HG03432 (cell line): ENCODE data around the gene CENPS.
"Not testable (repeated sequence)": the region's sequence is repeated elsewhere in the genome, so short reads cannot be mapped to it uniquely, and the experiment has no call there.

Experiments used
- ATAC-seq: cut with Tn5 transposase; IDR thresholded peaks from one replicate; pipeline ENCODE4 v1.9.1; 2021; ENCODE audit warnings: mild to moderate bottlenecking, moderate library complexity; ENCODE audit not compliant: unreplicated experiment

Gene CENPS

DNA sequence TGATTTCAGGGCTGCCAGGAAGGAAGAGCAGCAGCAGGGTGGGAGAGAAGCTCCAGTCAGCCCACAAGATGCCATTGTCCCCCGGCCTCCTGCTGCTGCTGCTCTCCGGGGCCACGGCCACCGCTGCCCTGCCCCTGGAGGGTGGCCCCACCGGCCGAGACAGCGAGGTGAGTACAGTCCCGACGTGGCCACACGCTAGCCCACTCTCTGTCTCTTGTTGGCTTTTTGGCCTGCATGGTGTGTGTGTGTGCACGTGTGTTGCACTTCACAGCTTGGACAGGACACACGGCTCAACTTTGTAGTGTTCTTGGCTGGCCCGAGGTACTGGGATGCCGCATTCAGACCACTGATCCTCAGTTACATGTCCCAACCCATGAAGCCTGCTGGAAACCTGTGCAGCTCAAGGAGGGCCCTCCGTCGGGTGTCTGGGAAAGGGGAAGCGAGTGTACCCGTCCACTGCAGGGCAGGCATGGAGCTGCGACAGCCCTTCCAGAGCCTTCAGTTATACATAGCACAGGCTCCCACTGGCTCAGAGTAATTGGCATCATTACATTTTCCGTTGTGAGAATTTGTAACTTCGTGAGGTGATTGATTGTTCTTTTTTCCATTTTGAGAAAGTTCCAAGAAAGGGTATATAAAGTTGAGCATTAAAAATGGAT lies 20.1 kb downstream of the CENPS start:
- ATAC-seq: no peak

DNA sequence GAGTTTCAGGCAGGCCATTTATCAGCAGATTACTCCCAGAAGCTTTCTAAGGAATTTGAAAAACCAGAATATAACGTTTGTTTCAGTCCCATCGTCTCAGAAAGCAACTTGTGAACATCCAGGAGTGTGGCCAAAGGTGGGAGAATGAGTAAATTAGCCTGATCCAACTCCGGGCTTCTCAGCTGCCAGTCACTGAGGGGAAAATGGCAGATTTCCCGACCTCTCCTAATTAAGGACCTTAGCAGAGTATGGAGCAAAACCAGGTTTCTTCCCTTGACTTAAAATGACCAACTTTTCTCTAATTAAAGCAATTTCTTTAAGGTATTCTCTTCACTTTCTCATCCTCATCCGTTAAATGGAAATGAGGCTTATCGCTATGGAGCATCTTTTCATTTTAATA lies 20.6 kb downstream of the CENPS start:
- ATAC-seq: no peak

DNA sequence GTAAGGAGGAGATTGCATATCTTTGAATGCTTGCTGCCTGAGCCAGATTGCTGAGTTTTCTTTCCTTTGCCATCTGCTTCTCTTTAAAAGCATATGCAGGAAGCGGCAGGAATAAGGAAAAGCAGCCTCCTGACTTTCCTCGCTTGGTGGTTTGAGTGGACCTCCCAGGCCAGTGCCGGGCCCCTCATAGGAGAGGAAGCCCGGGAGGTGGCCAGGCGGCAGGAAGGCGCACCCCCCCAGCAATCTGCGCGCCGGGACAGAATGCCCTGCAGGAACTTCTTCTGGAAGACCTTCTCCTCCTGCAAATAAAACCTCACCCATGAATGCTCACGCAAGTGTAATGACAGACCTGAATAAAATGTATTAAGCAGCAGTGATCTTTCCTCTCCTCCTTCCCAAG lies 21.1 kb downstream of the CENPS start:
- ATAC-seq: no peak

DNA sequence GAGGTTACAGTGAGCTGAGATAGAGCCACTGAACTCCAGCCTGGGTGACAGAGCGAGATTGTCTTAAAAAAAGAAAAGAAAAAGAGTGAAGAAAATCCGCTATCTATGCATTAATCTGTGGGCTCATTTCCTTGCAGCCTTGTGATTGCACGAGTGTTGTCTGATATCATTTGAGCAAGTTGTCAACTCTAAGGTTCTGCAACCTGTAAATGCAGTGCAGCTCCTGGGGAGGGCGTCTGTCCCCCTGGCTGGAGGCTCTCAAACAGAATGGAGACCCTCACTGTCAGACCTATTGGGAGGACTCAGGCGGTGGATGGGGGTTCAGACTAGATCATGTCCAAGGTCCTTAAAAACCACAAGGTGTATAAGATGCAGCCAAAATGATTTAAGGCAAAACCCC lies 25.8 kb downstream of the CENPS start:
- no peak for ATAC-seq

DNA sequence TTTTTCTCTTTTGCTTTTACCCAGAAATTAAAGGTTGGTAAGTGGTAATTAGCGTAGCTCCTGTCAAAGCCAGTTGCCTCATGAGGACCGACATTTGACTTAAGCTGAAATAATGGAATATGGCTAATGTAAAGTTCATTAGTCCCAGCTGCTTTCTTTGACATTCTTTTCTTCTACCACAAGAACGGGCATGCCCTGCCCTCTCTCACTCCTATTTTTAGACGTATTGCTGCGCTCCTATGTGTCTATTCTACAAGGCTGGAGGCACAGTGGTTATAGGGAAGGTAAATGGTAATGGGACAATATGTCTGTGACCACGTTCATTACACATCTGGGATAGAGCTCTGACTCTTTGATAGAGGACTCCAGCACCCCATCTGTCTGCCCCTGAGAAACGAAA lies 26.4 kb downstream of the CENPS start:
- no peak for ATAC-seq

DNA sequence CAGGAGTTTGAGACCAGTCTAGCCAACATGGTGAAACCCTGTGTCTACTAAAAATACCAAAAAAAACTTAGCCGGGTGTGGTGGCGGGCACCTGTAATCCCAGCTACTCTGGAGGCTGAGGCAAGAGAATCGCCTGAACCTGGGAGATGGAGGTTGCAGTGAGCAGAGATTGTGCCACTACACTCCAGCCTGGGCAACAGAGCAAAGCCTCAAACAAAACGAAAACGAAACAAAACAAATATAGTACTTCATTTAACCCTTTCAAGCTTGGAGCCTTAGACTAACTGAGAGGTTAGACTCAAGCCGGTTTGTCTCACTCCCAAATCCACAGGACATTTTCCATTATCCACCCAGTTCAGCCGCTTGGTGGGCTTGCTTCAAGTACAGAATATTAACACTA lies 27.2 kb downstream of the CENPS start:
- ATAC-seq: not testable (repeated sequence)

DNA sequence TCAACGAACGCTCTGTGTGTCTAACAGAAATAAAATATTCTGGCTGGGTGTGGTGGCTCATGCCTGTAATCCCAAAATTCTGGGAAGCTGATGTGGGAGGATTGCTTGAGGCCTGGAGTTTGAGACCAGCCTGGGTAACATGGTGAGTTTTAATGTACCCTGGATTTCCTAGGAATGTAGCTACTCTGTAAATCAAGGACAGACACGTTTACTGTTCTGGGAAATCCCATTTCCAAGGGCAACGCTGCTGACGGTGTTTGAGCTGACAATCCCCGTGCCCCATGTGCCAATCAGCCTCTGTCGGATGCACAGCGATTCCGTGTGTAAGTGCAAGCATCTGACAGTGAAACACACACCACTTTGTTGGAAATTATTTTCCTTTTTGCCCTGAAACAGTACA lies 27.6 kb downstream of the CENPS start:
- no peak for ATAC-seq

DNA sequence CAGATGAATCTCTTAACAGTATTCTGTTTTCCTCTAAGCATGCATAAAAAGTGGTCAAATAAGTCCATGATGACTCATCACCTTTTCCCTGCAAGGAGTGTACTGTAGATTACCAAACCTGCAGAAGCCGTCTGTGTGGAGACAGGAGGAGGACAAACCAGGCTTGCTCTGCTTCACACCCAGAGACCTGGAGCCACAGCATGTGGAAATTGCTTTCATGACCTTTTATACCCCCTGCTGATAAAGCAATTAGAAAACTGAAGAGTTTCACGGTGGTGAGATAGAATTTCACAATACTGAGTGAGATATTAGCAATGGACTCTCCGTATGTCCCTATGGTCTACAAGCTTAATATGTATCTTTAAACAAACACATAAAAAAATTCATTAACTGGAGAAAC lies 29.0 kb downstream of the CENPS start:
- ATAC-seq: no peak

DNA sequence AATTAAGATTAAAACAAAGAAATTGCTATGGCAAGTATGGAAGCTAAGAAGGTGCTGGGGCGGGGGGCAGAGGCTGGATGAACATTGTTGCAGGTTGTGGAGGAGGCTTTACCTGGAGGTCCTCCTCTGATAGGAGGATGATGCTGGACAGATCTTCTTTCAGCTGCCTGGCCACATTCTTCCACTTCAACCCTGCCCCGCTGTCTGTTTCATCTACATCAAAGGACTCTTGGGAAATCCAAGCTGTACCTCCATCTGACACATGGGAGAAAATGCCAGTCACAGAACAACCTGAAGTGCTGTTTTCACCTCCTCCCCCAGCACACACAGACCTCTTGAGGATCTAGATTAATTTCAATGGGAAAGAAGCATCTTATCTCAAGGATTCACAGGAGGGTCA lies 36.8 kb downstream of the CENPS start:
- ATAC-seq: no peak

DNA sequence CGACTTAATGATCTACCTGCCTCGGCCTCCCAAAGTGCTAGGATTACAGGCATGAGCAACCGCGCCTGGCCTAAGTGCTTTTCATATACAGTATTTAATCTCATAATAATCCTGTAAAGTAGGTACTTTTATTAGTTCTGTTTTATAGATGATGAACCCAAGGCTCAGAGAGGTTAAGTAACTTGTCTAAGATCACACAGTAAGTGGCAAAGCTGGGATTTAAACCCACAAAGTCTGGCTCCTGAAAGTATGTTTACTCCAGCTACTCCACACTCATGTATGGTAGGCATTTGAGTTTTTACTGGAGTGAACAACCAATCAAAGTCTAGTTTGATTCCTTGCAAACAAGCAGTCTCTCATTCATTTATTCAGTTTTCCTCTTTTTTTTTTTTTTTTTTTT lies 39.8 kb downstream of the CENPS start:
- no peak for ATAC-seq

DNA sequence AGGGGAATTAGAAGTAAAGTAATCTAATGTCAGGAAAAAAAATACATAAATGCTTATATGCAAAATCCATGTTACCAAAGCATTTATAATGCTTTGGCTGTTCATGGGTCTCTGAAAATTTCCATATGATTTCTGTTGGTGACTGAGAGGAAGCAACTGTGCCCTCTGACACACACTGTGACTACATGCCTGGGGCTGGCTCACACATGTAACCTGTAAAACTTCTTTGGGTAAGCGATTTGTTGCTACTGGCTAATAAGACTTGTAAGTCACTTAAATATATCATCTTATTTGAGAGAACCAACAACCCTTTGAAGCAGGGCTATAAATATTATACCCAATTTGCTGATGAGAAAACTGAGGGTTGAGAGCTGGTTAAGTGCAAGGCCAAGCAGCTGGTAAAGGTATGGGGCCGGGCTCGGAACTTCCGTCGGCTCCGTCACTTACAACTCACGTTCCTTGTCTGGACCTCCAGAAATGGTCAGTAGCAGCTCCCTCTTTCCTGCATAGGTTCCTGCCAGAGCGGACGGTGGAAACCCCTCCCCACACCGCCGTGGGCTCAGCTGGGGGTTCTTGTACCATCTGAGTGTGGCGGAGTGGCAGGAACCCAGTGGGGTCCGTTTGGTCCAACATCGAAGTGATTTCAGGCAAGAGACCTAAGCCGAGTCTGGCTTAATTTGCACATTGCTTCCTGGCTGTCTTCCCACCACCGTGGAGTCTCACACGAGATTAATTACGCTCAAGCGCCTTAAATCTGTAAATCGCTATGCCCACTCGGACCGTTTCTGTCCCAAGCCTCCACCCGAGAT lies 41.4 kb downstream of the CENPS start:
- peak; percentile 3 for ATAC-seq

DNA sequence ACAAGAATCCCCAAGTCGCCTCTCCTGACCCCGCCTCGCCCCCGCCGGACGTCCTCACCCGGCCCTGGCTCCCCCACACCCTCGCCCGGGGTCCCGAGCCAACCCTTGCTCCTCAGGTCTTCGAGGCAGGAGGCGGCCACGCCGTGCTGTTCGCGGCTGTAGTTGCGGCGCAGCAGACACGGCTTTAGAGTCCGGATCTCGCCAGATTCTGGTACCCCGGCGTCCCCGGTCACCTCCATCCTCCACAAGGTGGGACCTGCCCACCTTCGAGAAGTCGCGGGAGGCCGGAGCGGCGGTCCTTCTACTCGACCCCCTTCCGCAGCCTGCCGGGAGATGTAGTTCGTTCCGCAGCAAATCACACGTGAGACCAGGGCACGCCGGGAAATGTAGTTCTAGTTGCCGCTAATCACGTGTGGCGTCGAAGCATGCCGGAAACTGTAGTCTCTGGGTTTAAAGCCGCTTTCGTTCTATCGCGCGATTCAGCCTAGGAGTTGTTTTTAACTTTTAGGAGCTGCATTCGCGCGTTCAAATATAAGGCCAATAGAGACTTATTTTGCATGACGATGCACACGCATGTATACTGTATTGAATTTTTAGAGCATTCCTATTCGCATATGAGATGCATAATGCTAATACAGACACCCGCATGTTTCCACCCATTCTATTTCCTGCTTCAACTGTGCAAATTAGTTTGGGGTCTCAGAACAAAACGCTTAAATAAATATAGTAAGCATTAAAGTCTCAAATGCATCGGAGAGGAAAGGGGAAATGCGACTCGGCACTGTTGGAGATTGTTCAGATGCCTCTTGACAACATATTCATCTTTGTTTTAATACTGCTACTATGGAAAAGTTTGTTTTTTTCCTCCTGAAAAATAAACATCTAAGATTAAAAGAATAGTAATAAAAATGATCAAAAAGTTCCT lies 42.2 kb downstream of the CENPS start, which contains the start of gene DFFA:
TSS of gene DFFA (minus strand) at position 310 of the 925 bp plus-strand sequence. CDS start at position 239, 71 bp downstream.
- peak; percentile 80 for ATAC-seq

DNA sequence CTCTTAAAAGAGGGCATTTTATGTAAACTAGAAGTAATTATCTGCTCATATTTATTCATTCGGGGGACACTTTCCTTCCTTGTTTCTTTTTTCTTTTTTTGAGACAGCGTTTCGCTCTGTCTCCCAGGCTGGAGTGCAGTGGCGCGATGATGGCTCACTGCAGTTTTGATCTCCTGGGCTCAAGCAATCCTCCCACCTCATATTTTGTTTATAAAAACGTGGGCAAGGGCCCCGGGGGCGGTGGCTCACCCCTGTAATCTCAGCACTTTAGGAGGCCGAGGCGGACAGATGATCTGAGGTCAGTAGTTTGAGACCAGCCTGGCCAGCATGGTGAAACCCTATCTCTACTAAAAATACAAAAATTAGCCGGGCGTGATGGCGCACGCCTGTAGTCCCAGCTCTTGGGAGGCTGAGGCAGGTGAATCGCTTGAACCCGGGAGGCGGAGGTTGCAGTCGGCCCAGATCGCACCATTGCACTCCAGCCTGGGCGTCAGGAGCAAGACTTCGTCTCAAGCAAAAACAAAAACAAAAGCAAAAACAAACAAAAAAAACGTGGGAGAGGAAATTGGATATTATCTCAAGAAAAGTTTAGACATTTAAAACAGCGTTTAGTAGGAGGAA lies 43.0 kb downstream of the CENPS start:
- ATAC-seq: no peak

DNA sequence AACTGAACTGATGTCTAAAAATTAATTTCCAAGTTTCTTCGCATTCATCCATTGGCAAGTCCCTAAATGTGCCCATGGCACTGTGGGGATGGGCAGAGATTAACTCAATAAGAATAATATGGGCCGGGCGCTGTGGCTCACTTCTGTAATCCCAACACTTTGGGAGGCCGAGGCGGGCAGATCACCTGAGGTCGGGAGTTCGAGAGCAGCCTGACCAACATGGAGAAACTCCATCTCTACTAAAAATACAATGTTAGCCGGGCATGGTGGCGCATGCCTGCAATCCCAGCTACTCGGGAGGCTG lies 44.0 kb downstream of the CENPS start:
- not testable (repeated sequence) for ATAC-seq

DNA sequence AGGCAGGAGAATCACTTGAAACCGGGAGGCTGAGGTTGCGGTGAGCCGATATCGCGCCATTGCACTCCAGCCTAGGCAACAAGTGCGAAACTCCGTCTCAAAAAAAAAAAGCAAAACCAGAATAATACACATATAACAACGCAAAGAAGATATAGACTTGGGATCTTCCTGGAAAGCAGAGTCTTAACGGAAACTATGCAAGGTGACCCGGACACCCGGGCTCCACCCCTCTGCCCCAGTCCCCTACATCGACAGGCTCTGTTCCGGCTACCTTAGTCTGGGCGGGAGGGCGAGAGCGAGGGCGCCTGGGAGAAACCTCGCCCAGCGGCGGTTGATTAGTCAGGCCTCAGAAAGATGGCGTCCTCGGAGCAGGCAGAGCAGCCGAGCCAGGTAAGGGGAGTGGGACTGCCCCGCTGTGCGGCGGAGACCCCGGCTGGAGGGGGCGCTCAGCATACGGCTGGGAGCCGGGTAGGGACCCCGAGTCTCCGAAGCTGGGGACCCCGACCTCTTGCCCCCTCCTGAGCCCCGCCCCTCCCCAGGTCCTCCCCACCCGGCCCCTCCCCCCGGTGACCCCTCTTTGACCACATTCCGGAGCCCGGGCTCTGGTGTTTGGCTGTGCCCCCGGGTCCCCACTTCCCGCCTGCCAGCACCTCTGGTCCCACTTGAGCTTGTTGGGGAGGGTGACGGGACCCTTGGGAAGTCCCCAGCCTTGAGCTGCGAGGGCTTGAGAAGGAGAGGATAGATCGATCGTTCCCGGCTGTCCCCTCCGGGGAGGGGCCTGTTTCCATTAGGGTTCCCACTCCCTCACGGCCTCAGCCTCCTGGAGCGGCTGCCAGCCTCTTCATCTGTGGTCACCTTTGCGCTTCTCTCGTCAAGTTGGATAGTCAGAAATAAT lies 44.6 kb downstream of the CENPS start, which contains the start of gene PEX14:
TSS of gene PEX14 (plus strand) at position 338 of the 895 bp plus-strand sequence. CDS start at position 355, 17 bp downstream.
- peak; percentile 63 for ATAC-seq

DNA sequence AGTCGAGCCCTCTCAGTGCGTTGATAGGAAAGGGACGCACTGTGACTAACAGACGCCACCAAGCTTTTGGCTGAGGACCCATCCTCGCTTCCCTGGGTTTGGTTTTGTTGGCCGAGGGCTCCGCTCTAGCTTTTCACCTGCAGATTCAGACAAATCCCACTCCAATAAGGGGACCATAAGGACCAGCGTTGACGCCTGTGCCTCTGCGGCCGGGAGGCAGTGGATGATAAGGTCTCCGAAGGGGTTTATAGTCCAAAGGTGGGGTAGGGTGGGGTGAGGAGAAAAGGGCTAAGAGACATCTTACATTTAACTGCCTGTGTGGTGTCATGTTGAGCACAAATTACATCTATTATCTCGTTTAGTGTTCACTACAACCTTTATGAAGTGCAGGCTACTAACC lies 45.3 kb downstream of the CENPS start:
- ATAC-seq: no peak

DNA sequence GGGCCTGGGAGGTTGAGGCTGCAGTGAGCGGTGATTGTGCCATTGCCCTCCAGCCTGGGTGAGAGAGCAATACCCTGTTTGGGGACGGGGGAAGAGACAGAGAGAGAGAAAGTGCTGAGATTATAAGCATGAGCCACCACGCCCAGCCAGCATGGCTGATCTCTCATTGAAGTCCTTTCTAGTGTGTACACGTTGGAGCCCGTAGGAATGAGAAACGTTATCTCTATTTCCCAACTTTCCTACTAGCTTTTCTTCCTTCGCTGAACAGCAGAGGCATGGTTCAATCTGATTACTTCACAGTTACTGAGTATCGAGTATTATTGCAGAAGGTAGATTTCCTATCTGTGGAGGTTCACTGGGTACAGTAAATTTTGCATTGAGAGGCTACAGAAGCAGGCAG lies 49.1 kb downstream of the CENPS start:
- ATAC-seq: no peak

DNA sequence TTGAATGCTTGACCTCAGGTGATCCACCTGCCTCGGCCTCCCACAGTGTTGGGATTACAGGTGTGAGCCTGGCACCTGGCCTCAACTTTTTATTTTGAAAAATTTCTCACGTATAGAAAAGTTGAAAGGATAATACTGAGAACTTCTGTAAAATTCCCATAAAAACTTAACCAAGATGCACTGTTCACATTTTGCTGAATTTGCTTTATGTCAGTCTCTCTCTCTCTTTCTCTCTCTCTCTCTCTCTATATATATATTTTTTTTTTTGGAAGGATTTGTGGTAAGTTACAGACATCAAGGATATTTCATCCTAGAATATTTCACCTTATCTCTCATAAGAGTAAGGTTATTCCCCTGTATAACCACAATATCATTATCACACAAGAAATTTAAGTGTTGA lies 50.4 kb downstream of the CENPS start:
- ATAC-seq: no peak

DNA sequence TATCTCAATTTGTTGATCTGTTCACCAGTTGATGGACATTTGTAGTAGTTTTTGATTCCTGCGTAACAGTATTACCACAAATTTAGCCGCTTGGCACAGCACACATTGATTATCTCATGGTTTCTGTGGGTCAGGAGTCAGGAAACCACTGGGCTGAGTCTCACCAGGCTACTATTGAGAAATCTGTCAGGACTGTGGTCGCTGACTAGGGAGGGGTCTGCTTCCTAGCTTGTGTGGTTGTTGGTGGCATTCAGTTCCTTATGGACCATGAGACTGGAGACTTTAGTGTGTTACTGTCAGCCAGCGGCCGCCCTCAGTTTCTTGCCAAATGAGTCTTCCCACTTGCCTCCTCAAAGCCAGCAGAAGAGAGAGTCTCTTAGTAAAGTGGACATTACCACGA lies 54.3 kb downstream of the CENPS start:
- ATAC-seq: no peak
